Ammon's horn (tissue), 1 donor: ENCODE data around the gene BMPR1B.
"Not testable (repeated sequence)": the region's sequence is repeated elsewhere in the genome, so short reads cannot be mapped to it uniquely, and the experiment has no call there.

ENCODE experiments used
- DNase-seq: peaks from one replicate; pipeline ENCODE4 v3.0.0-alpha.2; 2016; ENCODE audit warnings: low spot score

Gene BMPR1B

DNA sequence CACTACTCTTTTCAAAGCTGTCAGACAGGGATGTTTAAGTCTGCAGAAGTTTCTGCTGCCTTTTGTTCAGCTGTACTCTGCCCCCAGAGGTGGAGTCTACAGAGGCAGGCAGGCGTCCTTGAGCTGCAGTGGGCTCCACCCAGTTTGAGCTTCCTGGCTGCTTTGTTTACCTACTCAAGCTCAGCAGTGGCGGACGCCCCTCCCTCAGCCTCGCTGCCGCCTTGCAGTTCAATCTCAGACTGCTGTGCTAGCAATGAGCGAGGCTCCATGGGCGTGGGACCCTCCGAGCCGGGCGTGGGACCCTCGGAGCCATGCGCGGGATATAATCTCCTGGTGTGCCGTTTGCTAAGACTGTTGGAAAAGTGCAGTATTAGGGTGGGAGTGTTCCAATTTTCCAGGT is 381.7 kb downstream of the BMPR1B start:
- DNase-seq, result not testable (repeated sequence)

DNA sequence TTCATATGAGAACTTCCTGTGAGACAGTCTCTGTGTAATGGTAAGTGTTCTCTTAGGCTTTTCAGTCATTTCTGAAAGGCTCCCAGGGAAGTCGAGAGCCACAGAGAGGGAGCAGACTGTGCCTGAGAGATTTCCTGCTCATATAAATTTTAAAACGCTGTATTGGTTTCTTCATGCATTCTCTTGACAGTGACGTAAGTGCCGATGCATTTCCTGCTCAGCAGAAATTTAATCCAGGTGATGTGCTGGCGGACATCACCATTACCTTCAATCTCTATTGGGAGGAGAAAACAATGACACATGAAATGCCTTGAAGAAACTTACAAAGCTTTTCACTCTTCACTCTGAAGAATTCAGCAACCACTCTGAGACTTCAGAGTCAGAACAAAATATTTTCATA is 383.6 kb downstream of the BMPR1B start:
- DNase-seq, result no peak

GRCh38 chr4:95142932-95143331 is 385.2 kb downstream of the BMPR1B start:
- DNase-seq, result no peak

DNA sequence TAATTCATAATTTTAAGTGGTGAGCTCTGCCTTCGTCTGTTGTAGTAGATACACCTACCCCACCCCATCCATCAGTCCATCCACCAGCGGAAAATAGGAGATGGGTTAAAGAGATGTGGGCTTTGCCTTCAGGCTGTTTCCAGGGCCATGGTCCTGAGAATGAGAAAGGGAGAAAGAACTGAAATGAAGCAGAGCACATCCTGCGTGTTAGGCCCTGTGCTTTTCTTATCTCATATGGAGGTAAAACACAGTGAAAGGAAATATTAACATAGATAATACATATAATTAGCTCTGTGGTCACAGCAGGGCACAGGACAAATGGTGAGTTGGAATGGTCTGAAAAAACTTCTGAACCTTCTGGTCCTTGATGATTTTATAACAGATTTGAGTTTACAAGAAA is 393.5 kb downstream of the BMPR1B start:
- no peak for DNase-seq

- no peak for DNase-seq
Measured at GRCh38 chr4:95153182-95153581, 395.4 kb downstream of the BMPR1B start.

DNA sequence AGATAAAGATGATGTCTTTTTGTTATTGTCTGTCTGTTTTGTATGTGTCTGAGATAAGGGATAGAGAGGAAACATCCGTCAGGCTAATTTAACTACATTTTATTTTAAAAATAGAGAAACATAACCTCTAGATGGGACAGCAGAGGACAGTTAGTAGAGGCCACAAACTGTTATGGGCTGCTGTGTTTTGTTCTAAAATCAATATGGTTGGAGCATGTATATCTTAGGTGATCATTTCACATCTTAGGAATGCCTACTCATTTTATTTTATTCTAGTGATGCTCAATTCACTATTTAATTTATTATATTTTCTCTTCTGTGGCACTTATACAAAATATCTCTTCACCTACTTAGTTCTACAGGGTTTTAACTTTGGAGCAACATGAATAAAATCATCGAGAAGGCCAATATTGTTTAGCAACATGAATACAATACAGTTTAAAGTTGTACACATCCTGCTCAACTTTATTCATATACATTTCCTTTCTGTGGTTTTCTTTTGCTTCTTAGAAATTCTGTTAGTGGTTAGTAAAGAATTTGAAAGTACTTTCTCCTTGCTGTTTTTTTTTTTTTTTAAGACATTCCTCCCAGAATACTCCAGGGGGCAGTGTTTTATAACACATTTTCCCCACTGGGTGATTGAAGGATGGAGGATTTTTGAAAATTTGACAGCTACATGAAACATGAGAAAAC is 398.1 kb downstream of the BMPR1B start:
- no peak for DNase-seq

DNA sequence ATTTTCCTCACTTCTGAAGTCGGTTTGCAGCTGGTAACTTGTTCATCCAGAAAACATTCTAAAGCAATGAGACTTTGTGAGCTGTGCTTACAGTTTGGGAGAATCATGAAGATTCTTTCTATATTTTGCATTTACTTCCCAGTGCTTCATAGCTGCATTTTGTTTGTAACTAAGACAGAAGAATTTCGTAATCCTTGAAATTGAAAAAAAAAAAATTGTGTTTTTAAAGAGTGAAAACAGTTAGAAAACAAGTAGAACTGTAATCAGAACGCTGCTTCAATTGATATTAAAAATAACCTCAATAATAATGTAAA is 398.7 kb downstream of the BMPR1B start:
- DNase-seq, result no peak

- no peak for DNase-seq
Measured at GRCh38 chr4:95157596-95157995, 399.8 kb downstream of the BMPR1B start.

DNA sequence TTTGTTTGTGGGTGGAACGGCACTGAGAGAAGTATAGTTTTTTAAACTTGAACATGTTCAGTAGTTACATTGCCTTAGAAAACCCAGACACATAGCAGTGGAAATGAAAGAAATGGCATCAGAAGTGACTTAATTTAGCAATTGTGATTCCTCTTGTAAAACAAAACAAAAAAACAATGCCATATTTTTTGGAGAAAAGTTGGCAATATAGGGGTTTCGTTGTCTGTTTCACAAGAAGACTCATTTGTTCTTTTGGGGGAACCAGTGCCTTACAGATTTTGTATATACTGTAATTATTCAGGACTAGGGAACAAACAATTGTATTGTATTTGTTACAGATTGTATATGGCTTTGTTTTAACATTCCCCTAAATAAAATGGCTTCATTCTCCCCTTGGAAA is 400.3 kb downstream of the BMPR1B start:
- DNase-seq, result no peak

GRCh38 chr4:95158626-95159025 is 400.9 kb downstream of the BMPR1B start:
- DNase-seq, result no peak

DNA sequence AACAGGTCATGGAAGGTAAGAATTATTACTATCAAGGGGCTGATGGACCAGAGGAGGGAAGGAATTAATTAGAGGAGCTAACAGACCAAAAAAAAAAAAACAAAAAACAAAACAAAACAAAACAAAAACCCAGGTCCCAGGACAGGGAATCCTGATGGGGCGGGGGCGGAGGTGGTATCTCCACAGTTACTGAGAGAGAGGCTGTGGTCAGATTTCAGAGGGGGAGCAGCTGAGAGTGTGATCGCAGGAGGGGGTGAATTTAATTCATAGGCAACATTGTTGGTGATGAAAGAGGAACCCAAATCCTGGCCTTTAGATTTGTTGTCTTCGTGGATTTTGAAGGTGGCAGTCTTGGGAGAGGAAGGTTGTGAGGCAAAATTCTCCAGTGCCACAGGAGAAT is 401.6 kb downstream of the BMPR1B start:
- DNase-seq, result no peak

DNA sequence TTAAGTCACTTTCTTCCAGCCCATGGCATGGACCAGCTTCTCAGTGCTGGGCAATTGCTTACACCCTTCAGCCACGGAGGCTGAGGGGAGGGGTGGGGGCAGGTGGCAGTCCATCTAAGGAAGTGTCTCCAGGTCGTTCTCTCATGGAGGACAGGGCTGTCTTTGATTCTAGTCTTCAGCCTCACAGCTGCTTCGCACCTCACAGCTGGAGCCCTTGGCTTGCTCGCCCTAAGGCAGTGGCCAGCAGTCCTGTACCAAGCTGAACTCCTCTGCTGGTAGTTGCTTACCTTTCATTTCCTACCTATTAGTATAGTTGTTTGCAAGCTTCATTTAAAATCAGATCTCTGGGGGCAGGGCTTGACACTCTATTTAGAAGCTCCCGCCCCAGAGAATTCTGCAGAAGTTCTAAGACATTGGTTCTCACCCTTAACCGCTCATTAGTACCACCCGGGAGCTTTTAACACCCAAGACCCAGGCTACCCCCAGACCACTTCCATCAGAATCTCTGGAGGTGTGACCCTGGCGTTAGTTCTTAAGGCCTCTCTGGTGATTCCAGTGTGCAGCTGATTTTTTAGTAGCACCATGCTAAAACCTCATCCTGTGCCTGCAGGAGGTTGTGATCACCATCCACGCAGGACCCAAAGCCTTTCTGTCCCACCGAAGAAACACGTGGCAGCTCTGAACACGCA is 404.2 kb downstream of the BMPR1B start:
- DNase-seq, result no peak

GRCh38 chr4:95162867-95163266 is 405.1 kb downstream of the BMPR1B start:
- no peak for DNase-seq

- DNase-seq, result peak; percentile 91
Measured at GRCh38 chr4:95165926-95166524, 408.3 kb downstream of the BMPR1B start.

- DNase-seq, result no peak
Measured at GRCh38 chr4:95167805-95168204, 410.1 kb downstream of the BMPR1B start.

DNA sequence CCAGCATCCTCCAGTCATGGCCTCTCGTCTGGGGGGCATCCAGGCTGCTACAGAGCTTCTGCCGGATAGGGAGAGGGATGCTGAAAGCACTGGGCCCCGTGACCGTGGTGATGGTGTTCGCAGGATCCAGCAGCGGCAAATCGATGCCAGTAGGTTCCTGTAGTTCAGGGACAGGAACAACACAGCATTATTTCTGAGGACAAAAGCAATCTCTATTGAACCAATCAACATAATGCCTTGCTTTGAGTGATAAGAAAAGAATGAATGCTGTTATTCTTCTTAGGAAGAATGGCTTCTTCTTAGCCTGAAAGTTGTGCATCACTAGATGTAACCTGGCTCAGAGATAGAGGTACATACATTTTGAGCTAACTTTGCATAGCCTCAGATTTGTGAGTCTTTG is 412.4 kb downstream of the BMPR1B start:
- peak; percentile 88 for DNase-seq

DNA sequence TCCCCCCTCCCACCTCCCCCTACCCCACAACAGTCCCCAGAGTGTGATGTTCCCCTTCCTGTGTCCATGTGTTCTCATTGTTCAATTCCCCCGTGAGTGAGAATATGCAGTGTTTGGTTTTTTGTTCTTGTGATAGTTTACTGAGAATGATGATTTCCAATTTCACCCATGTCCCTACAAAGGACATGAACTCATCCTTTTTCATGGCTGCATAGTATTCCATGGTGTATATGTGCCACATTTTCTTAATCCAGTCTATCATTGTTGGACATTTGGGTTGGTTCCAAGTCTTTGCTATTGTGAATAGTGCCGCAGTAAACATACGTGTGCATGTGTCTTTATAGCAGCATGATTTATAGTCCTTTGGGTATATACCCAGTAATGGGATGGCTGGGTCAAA is 413.6 kb downstream of the BMPR1B start:
- not testable (repeated sequence) for DNase-seq

GRCh38 chr4:95178938-95179337 is 421.2 kb downstream of the BMPR1B start:
- DNase-seq, result no peak

DNA sequence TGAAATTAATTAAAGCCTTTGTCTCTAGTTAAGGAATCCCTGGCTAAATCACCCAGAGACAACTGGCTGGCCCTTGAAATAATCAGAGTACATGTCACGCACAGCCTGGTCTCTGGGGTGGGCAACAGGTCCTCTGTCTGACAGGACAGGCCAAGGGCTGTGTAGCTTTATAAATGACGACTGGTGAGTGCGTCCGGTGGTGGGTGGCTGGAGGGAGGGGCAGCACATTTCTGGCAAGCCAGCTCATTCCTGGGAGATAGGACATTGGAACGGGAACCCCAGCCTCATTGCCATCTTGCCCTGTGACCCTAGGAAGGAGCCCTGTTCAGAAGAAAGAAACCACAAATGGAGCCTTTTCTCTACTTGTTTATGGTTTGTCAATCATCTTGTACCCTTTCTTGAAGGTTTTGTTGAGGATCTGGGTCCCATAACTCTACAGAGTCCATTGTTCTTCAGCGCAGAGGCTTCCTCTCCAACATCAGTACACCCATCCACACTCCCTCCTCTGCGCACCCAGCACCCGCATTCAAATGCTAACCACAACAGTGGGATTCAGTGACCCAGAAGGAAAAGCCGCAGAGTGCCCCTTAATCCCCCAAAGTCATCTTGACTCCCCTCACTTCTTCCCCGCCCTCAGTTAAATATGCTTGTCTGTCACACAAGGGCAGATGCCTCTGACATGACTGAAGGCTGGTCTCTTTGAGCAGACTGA is 422.9 kb downstream of the BMPR1B start:
- no peak for DNase-seq

DNA sequence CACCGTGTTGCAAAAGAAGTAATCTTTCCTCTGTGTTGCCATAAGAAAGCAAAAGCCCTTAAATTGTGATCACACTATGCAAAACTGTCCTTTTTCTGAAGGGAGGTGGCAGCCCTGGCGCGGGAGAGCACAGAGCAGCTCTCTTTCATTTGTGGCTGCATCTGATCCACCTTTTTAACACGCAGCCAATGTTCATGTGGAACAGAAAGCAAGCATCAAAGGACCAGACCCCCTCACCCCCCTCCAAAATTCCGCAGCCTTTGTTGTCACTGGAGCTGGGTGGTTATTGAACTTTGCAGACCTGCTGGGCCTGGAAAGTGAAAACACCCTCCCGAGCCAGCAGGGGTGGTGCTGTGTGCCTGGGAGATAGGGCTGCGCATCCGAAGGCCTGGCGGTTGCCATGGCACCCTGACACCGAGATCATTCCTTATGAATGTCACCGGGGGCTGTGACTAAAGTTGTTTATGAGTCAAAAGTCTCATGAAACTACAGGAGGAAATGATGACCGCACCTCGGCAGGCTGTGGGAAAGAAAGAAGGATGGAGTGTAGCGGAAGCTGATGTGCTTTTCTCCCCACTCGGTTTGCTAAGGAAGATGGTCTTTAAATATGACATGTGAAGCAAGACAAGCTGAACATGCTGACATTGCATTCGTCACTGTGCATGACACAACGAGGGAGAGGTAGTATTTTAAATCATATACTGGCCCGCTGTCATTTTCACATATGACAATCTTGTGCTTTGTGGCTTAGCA is 423.7 kb downstream of the BMPR1B start:
- DNase-seq, result peak; percentile 49

- no peak for DNase-seq
Measured at GRCh38 chr4:95181996-95182306, 424.2 kb downstream of the BMPR1B start.

GRCh38 chr4:95183656-95184408 is 426.1 kb downstream of the BMPR1B start:
- no peak for DNase-seq
